ENCODE results near the gene FILIP1. TPM values are rescaled to one million over a fixed set of nuclear protein-coding genes. Genes with fewer than 3 reads are reported as not detected.

The FILIP1 gene
- total and polyA plus RNA-seq, 2 of the 8 experiments (the other 6 are each of a cell fraction or from before 2014, with no cell fraction given), result 2.4 to 5.7 TPM

- POLR2A ChIA-PET (ENCODE audit: partially characterized antibody), result no interaction called here
- Histone ChIP-seq H2BK20ac (ENCODE audit: low read length) (no peak overlapping the region), H2AFZ (ENCODE audit: low read length) (no peak overlapping the region), H3K4me2 (ENCODE audit: insufficient read depth in 1 of 2, low read depth in 2 of 2, low read length in 2 of 2) (no peak overlapping the region), H4K91ac (replicated peaks; ENCODE audit: insufficient read length, low read length) (no peak overlapping the region), H4K5ac (ENCODE audit: insufficient read length, low read depth, low read length) (no peak overlapping the region), H3K14ac (ENCODE audit: insufficient read length) (no peak overlapping the region), H3K79me1 (ENCODE audit: low read depth, low read length) (no peaks in the 10 kb centered on the region), H3K79me2 (ENCODE audit: control insufficient read depth in 1 of 2, insufficient read depth in 2 of 2, low read length in 2 of 2) (no peaks in the 10 kb centered on the region), H3K4ac (replicated peaks; ENCODE audit: insufficient read length, low read depth, low read length) (no peak overlapping the region), H3K4me3 (ENCODE audit: extremely low read depth in 1 of 4, insufficient read depth in 2 of 4, low read depth in 3 of 4, low read length in 4 of 4) (no peak overlapping the region), H2BK120ac (replicated peaks; ENCODE audit: low read depth, low read length) (no peak overlapping the region), H2BK5ac (ENCODE audit: low read depth, low read length) (no peak overlapping the region), H2AK5ac (ENCODE audit: low read depth, low read length) (no peak overlapping the region), H4K8ac (ENCODE audit: extremely low read depth, insufficient read depth, low read length) (no peak overlapping the region), H2BK15ac (ENCODE audit: low read length) (no peak overlapping the region), H3K27me3 (replicated peaks in 1 of 4; ENCODE audit: control insufficient read depth in 3 of 4, extremely low read depth in 1 of 4, insufficient read depth in 3 of 4, low read length in 3 of 4) (no peaks in the 10 kb centered on the region), H2BK12ac (ENCODE audit: low read depth, low read length) (no peak overlapping the region), H3K23me2 (ENCODE audit: low read depth, low read length) (no peaks in the 10 kb centered on the region), H3K36me3 (ENCODE audit: control insufficient read depth in 2 of 4, insufficient read depth in 4 of 4, low read length in 3 of 4) (no peaks in the 10 kb centered on the region), H3K56ac (replicated peaks; ENCODE audit: insufficient read length, low read depth, low read length) (no peak overlapping the region), H3K9ac (replicated peaks in 1 of 4; ENCODE audit: extremely low read depth in 1 of 4, low read depth in 3 of 4, low read length in 3 of 4) (no peak overlapping the region), H3K18ac (ENCODE audit: extremely low read depth, low read length) (no peak overlapping the region), H4K20me1 (replicated peaks in 1 of 2; ENCODE audit: control insufficient read depth in 1 of 2, insufficient read depth in 2 of 2, low read length in 2 of 2) (no peaks in the 10 kb centered on the region), H3K27ac (ENCODE audit: low read depth, low read length) (no peak overlapping the region), H3K9me3 (ENCODE audit: insufficient read depth in 2 of 2, low read depth in 1 of 2, low read length in 1 of 2) (no peaks in the 10 kb centered on the region), H3K23ac (ENCODE audit: insufficient read length) (no peak overlapping the region), H3K4me1 (replicated peaks in 1 of 4; ENCODE audit: control insufficient read depth in 3 of 4, insufficient read depth in 4 of 4, low read length in 3 of 4) (peaks cover 0 to 5% (median 0%) of the 10 kb centered on the region in 4 experiments; a peak in 2 of 7 replicates)
- CTCF ChIA-PET (ENCODE audit: partially characterized antibody), result interaction anchor here (0.6 to 3.0 kb wide), 8 partner anchors 10 to 124 kb away, joined by 3 to 13 read pairs (median 4); no protein-coding TSS in a partner anchor
- 83% methylated on average over 8 of the region's 8 CpGs; no CpG with 5 or more reads in 1 of the 2 experiments for WGBS, 2 experiments (ENCODE audit: extremely low coverage in 1 of 2, insufficient coverage in 1 of 2, insufficient read length in 1 of 2, insufficient replicate concordance in 2 of 2, low coverage in 1 of 2, low lambda C conversion rate in 2 of 2, missing lambda C conversion rate in 1 of 2)
- TF ChIP-seq SAP30 (IDR thresholded peaks at IDR 0.05; ENCODE audit: insufficient read depth, insufficient replicate concordance, low read length), result no peak
- DNase-seq (ENCODE audit: low read depth in 1 of 2, low spot score in 2 of 2), result no peak
- FAIRE-seq, result no peak
These were observed 107.4 kb downstream of the FILIP1 start for GRCh38 chr6:75386050-75386770.

All from H1 (cell line).